Sigmoid colon (tissue), 7 donors: Measurements from ENCODE around the gene CCNQ. TPM values are rescaled to one million over a fixed set of nuclear protein-coding genes. Genes with fewer than 3 reads are reported as not detected.

Experiments
- DNase-seq: peaks from one replicate; pipeline ENCODE4 v3.0.0-alpha.2; 2019
- H3K27ac ChIP-seq, 4 donors: fragments of 200-600 bp; sonication (generic); one replicate each; pipeline ENCODE4 v1.5.1; 2016 to 2019; ENCODE audit warnings: mild to moderate bottlenecking in 1 of 4
- H3K27me3 ChIP-seq, 3 donors: fragments of 200-600 bp; sonication (generic); one replicate each; pipeline ENCODE4 v1.5.1; 2019; ENCODE audit warnings: mild to moderate bottlenecking in 1 of 3
- H3K36me3 ChIP-seq, 4 donors: fragments of 200-600 bp; sonication (generic); one replicate each; pipeline ENCODE4 v1.5.1; 2016 to 2019
- H3K4me1 ChIP-seq, 4 donors: fragments of 200-600 bp; sonication (generic); one replicate each; pipeline ENCODE4 v1.5.1; 2017 to 2019
- H3K4me3 ChIP-seq, 4 donors: fragments of 200-600 bp; sonication (generic); one replicate each; pipeline ENCODE4 v1.5.1; 2017 to 2019; ENCODE audit warnings: mild to moderate bottlenecking in 2 of 4, moderate library complexity in 1 of 4
- H3K9me3 ChIP-seq, 4 donors: fragments of 200-600 bp in 3 of 4; sonication (generic) in 3 of 4; one replicate each; pipeline versions ENCODE4 v1.5.1 to v1.6.1; 2013 to 2019
- CTCF ChIP-seq, 4 experiments: fragments of 450-650 bp in 3 of 4; fragments of 200-600 bp in 1 of 4; IDR thresholded peaks; one replicate each; pipeline ENCODE4 v1.5.1; 2016 to 2019; ENCODE audit warnings: antibody characterized with exemption in 4 of 4, mild to moderate bottlenecking in 3 of 4, moderate library complexity in 2 of 4
- EP300 ChIP-seq, 4 donors: sonication (generic); formaldehyde crosslinking; IDR thresholded peaks; one replicate each; pipeline ENCODE4 v1.6.1; 2017; ENCODE audit warnings: antibody characterized with exemption in 4 of 4
- POLR2A ChIP-seq, 2 donors: fragments of 450-650 bp; IDR thresholded peaks; one replicate each; pipeline ENCODE4 v1.6.1; 2016; ENCODE audit warnings: antibody characterized with exemption in 2 of 2, mild to moderate bottlenecking in 2 of 2, moderate library complexity in 2 of 2
- POLR2AphosphoS5 ChIP-seq, 4 donors: sonication (generic); formaldehyde crosslinking; IDR thresholded peaks; one replicate each; pipeline ENCODE4 v1.6.1; 2017; ENCODE audit warnings: antibody characterized with exemption in 4 of 4
- WGBS, 2 donors: extraction: QIAGEN DNeasy Blood & Tissue Kit; methylation state at CpG; one replicate each; pipeline ENCODE4 v1.1.7; 2013; 5-methylcytosine and 5-hydroxymethylcytosine counted together
- intact Hi-C: fragments of 100-400 bp; cut with DNase I; formaldehyde crosslinking; loops from one replicate; pipeline ENCODE4 v1.15.1; 2023
- polyA plus RNA-seq, 3 donors: library from polyadenylated mRNA; stranded (reverse); fragments of 200-250 nt; gene quantifications; one replicate each; pipeline ENCODE4 v1.2.3, GENCODE V29; 2013
- total RNA-seq, 4 donors: library from RNA; depleted of rRNA; stranded (reverse); fragments of >200 nt; gene quantifications; one replicate each; pipeline ENCODE4 v1.1.0, GENCODE V29; 2016
- donor health status: healthy with polysubstance abuse.
- donor health status: Bipolar disorder and iron deficiency.
- donor health status: healthy.

The CCNQ gene
- total and polyA plus RNA-seq, 7 donors: 31.8 to 49.0 (median 37.9) TPM

- Histone ChIP-seq H3K4me1 (peaks cover 0 to 15% (median 11%) of the 10 kb centered on the region in 4 donors), H3K27me3 (no peaks in the 10 kb centered on the region), H3K9me3 (no peaks in the 10 kb centered on the region), H3K36me3 (peaks cover 0 to 35% (median 4%) of the 10 kb centered on the region in 4 donors), H3K4me3 (no peak overlapping the region), H3K27ac (no peak overlapping the region)
- TF ChIP-seq POLR2AphosphoS5 (IDR thresholded peaks at IDR 0.05) (no peak), POLR2A (IDR thresholded peaks at IDR 0.05) (no peak), CTCF (IDR thresholded peaks at IDR 0.05) (no peak), EP300 (IDR thresholded peaks at IDR 0.05) (no peak)
- peak; percentile 28 for DNase-seq
- 55 to 84% methylated on average over 11 of the region's 11 CpGs for WGBS, 2 donors
- intact Hi-C loops: loop anchor here (5.0 kb wide), 1 partner anchor 52 kb away; the partner anchor contains the start of gene DUSP9
Observed at GRCh38 chrX:153595387-153595786, 3.6 kb downstream of the CCNQ start.

- Histone ChIP-seq H3K27ac (no peak overlapping the region), H3K36me3 (peaks cover 0 to 37% (median 4%) of the 10 kb centered on the region in 4 donors), H3K4me3 (no peak overlapping the region), H3K27me3 (no peaks in the 10 kb centered on the region), H3K9me3 (no peaks in the 10 kb centered on the region), H3K4me1 (peaks cover 0 to 8% (median 4%) of the 10 kb centered on the region in 4 donors)
- WGBS, 2 donors: 92% methylated on average over 22 of the region's 22 CpGs
- no peak for TF ChIP-seq POLR2A (IDR thresholded peaks at IDR 0.05)
- TF ChIP-seq CTCF (IDR thresholded peaks at IDR 0.05): no peak
- TF ChIP-seq POLR2AphosphoS5 (IDR thresholded peaks at IDR 0.05): no peak
- TF ChIP-seq EP300 (IDR thresholded peaks at IDR 0.05): no peak
- no peak for DNase-seq
- intact Hi-C loops: no loop called here
Observed at GRCh38 chrX:153593811-153594500, 5.0 kb downstream of the CCNQ start.

- WGBS, 2 donors: 92 to 94% methylated on average over 12 of the region's 12 CpGs
- no peak overlapping the region for H3K27ac ChIP-seq
- H3K9me3 ChIP-seq: no peaks in the 10 kb centered on the region
- TF ChIP-seq POLR2A (IDR thresholded peaks at IDR 0.05): no peak
- TF ChIP-seq POLR2AphosphoS5 (IDR thresholded peaks at IDR 0.05): no peak
- no peak for TF ChIP-seq CTCF (IDR thresholded peaks at IDR 0.05)
- TF ChIP-seq EP300 (IDR thresholded peaks at IDR 0.05): no peak
- H3K27me3 ChIP-seq: no peaks in the 10 kb centered on the region
- H3K36me3 ChIP-seq: peaks cover 0 to 41% (median 6%) of the 10 kb centered on the region in 4 donors
- no peak overlapping the region for H3K4me3 ChIP-seq
- intact Hi-C loops: no loop called here
- peaks cover 0 to 6% (median 3%) of the 10 kb centered on the region in 4 donors for H3K4me1 ChIP-seq
- no peak for DNase-seq
Observed at GRCh38 chrX:153592966-153593688, 5.8 kb downstream of the CCNQ start.

- no peaks in the 10 kb centered on the region for H3K9me3 ChIP-seq
- H3K27ac ChIP-seq: no peak overlapping the region
- no peaks in the 10 kb centered on the region for H3K27me3 ChIP-seq
- no peaks in the 10 kb centered on the region for H3K4me1 ChIP-seq
- no peak for TF ChIP-seq POLR2AphosphoS5 (IDR thresholded peaks at IDR 0.05)
- no peak for TF ChIP-seq CTCF (IDR thresholded peaks at IDR 0.05)
- no peak for TF ChIP-seq EP300 (IDR thresholded peaks at IDR 0.05)
- no peak for TF ChIP-seq POLR2A (IDR thresholded peaks at IDR 0.05)
- intact Hi-C loops: no loop called here
- H3K4me3 ChIP-seq: no peak overlapping the region
- WGBS, 2 donors: 95 to 98% methylated on average over 30 of the region's 30 CpGs
- H3K36me3 ChIP-seq: peaks cover 0 to 50% (median 8%) of the 10 kb centered on the region in 4 donors
- DNase-seq: no peak
Observed at GRCh38 chrX:153592091-153592833, 6.7 kb downstream of the CCNQ start.
